Activated CD4-positive, alpha-beta T cell treated with anti-CD3 and anti-CD28 coated beads, Interleukin-2, amount 10 ng/mL, durations not matched to agents 7 days and 5 days (primary cell): ENCODE data around the gene ATP2C1. TPM values are rescaled to one million over a fixed set of nuclear protein-coding genes. Genes with fewer than 3 reads are reported as not detected.

Experiments
- CTCF ChIA-PET: fragments of 350-600 bp; sonication (Branson Sonifier 250); formaldehyde crosslinking; loops from one replicate; lab custom pipeline; 2021; ENCODE audit warnings: antibody characterized with exemption; lab: Charles Lee
- POLR2A ChIA-PET: fragments of 350-600 bp; sonication (Branson Sonifier 250); formaldehyde crosslinking; loops from one replicate; lab custom pipeline; 2021; ENCODE audit warnings: antibody characterized with exemption; lab: Charles Lee
- DNase-seq: peaks from one replicate; pipeline ENCODE4 v3.0.0-alpha.2; 2020
- H3K27ac Mint-ChIP-seq: one replicate; pipeline ENCODE4 v1.8.0; 2021; ENCODE audit warnings: mild to moderate bottlenecking, moderate library complexity, mixed read lengths
- H3K27me3 Mint-ChIP-seq: one replicate; pipeline ENCODE4 v1.8.0; 2021; ENCODE audit warnings: mixed read lengths
- H3K36me3 Mint-ChIP-seq: one replicate; pipeline ENCODE4 v1.8.0; 2021; ENCODE audit warnings: low read depth, mixed read lengths
- H3K4me1 Mint-ChIP-seq: one replicate; pipeline ENCODE4 v1.8.0; 2021; ENCODE audit warnings: mixed read lengths
- H3K4me3 Mint-ChIP-seq: one replicate; pipeline ENCODE4 v1.8.0; 2021; ENCODE audit warnings: mild to moderate bottlenecking, moderate library complexity, mixed read lengths
- H3K9me3 Mint-ChIP-seq: one replicate; pipeline ENCODE4 v1.8.0; 2021; ENCODE audit warnings: mixed read lengths
- total RNA-seq, 2 experiments: library from RNA; stranded (reverse); gene quantifications; one replicate each; pipeline ENCODE4 v1.2.3, GENCODE V29; 2021

The ATP2C1 gene
- total RNA-seq, 2 experiments from 2014 or later, result 58.4 to 58.5 TPM

DNA sequence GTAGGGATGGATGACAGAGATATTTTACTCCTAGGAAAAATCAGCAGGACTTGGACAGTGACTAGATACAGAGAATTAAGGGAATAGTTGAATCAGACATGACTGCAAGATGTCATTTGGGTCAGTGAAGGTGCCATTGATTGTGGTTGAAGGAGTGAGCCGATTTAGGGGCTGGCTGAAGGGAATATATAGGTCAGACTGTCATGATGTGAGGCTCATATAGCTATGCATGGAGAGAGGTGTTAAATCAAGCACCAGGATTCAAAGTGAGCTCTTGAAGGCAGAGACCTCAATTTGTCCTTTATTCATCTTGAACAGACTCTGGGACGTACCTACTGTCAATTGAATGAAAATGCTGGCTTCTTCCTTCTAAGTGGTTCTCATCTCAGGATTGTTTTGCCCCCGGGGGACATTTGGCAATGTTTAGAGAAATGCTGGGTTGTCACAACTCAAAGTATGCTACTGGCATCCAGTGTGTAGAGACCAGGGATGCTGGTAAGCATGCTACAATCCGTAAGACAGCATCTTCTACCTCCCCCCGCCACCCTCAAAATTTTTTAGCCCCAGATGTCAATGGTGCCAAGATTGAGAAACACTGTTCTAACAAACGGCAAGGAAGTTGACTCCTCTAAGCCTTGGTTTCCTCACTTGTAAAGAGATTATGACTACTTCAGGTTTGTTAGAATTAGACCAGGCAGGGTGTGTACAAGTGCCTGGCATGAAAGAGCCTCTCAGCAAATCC lies 7.8 kb downstream of the ATP2C1 start:
- no peak for DNase-seq
- H3K36me3 Mint-ChIP-seq, result peaks cover 10% of the 10 kb centered on the region
- H3K27me3 Mint-ChIP-seq, result no peaks in the 10 kb centered on the region
- H3K9me3 Mint-ChIP-seq, result no peaks in the 10 kb centered on the region
- peaks cover 52% of the 10 kb centered on the region for H3K4me1 Mint-ChIP-seq
- POLR2A ChIA-PET, result no interaction called here
- CTCF ChIA-PET, result no interaction called here
- no peak overlapping the region for H3K27ac Mint-ChIP-seq
- no peak overlapping the region for H3K4me3 Mint-ChIP-seq

DNA sequence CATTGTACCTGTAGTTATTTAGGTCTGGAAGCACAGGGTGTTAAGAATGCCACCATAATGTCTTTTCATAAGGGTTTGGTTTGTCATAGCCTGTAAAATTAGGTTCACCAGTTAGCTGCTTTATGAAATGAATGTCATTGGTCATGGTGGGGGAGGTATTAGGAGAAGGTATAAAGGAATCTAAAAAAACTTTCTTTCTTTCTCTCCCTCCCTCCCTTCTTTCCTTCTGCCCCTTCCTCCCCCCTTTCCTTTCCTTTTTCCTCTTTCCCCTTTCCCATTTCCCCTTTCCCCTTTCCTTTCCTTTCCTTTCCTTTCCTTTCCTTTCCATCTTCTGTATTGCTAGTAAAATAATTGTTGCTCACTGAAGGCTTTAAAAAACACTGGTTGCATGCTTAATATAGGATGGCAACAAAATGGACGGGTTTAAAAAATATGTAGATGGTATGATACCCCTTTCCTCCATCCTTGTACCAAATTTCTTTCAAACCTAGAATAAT lies 9.6 kb downstream of the ATP2C1 start:
- Mint-ChIP-seq H3K9me3 (no peaks in the 10 kb centered on the region), H3K27me3 (no peaks in the 10 kb centered on the region), H3K4me1 (peaks cover 60% of the 10 kb centered on the region), H3K4me3 (no peak overlapping the region), H3K27ac (no peak overlapping the region), H3K36me3 (peaks cover 10% of the 10 kb centered on the region)
- ChIA-PET CTCF (interaction anchor here (0.6 kb wide), 1 partner anchor 897 kb away, joined by 4 read pairs; no protein-coding TSS in a partner anchor), POLR2A (no interaction called here)
- DNase-seq, result no peak

- H3K27me3 Mint-ChIP-seq, result no peaks in the 10 kb centered on the region
- H3K27ac Mint-ChIP-seq, result no peak overlapping the region
- no peaks in the 10 kb centered on the region for H3K9me3 Mint-ChIP-seq
- H3K36me3 Mint-ChIP-seq, result peaks cover 12% of the 10 kb centered on the region
- H3K4me1 Mint-ChIP-seq, result peaks cover 65% of the 10 kb centered on the region
- DNase-seq, result no peak
- no peak overlapping the region for H3K4me3 Mint-ChIP-seq
- POLR2A ChIA-PET, result no interaction called here
- CTCF ChIA-PET, result no interaction called here
Observed at GRCh38 chr3:130904491-130904890, 10.6 kb downstream of the ATP2C1 start.

- CTCF ChIA-PET, result no interaction called here
- POLR2A ChIA-PET, result no interaction called here
- H3K27me3 Mint-ChIP-seq, result no peaks in the 10 kb centered on the region
- H3K4me1 Mint-ChIP-seq, result peaks cover 65% of the 10 kb centered on the region
- H3K4me3 Mint-ChIP-seq, result no peak overlapping the region
- peak overlapping the region; percentile 54 for H3K27ac Mint-ChIP-seq
- no peak for DNase-seq
- H3K9me3 Mint-ChIP-seq, result no peaks in the 10 kb centered on the region
- peaks cover 15% of the 10 kb centered on the region for H3K36me3 Mint-ChIP-seq
Observed at GRCh38 chr3:130905551-130905950, 11.7 kb downstream of the ATP2C1 start.

DNA sequence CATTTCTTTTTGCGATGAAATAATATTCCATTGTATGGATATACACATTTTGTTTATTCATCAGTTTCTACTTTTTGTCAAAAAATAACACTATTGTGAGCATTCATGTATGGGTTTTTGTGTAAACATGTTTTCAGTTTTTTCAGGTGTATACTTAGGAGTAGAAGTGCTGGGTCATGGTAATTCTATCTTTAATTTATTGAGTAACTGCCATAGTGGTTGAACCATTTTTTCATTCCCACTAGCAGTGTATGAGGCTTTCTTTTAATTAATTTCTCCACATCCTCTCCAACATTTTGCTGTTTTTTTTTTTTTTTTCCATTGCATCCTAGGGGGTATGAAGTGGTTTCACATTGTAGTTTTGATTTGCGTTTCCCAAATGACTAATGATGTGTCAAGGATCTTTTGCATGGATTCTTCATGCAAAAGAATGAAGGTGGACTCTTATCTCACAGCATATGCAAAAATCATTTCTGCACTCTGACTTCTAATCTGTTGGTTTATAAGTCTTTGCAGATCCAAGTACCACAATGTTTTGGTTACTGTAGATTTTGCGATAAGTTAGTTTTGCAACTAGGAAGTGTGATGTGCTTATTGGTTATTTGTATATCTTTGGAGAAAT lies 12.6 kb downstream of the ATP2C1 start:
- no peak overlapping the region for H3K4me3 Mint-ChIP-seq
- H3K4me1 Mint-ChIP-seq, result peaks cover 58% of the 10 kb centered on the region
- H3K9me3 Mint-ChIP-seq, result peaks cover 2% of the 10 kb centered on the region
- H3K27ac Mint-ChIP-seq, result peak overlapping the region; percentile 88
- POLR2A ChIA-PET, result no interaction called here
- CTCF ChIA-PET, result no interaction called here
- H3K27me3 Mint-ChIP-seq, result no peaks in the 10 kb centered on the region
- H3K36me3 Mint-ChIP-seq, result peaks cover 18% of the 10 kb centered on the region
- no peak for DNase-seq

DNA sequence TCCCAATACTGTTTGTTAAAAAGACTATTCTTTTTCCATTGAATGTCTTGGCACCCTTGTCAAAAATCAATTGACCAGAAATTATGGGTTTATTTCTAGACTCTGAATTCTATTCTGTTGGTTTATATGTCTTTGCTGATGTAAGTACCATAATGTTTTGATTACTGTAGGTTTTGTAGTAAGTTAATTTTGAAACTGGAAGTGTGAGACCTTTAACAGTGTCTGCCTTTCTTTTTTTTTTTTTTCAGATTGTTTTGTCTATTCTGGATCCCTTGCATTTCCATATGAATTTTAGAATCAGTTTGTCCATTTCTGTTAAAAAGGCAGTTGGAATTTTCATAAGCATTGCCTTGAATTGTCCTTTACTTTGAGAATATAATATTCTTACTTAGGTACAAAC lies 13.6 kb downstream of the ATP2C1 start:
- peaks cover 54% of the 10 kb centered on the region for H3K4me1 Mint-ChIP-seq
- POLR2A ChIA-PET, result interaction anchor here (0.6 kb wide), 1 partner anchor 26 kb away, joined by 7 read pairs; no protein-coding TSS in a partner anchor

DNA sequence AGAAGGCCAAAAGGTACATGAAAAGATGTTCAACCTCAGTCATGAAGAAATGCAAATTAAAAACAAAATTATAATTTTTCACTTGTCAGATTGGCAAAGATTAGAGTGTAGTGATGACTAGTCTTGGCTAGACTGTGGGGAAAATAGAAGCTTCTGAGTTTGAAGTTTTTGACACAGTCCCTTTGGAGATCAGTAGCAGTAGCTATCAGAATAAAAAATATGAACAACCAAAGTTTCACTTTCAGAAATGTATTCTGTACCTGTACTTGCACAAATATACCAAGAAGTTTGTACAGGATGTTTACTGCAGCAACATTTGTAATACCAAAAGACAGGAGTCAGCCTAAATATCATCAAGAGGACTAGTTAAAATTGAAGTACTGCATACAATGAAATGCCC lies 14.1 kb downstream of the ATP2C1 start:
- peak overlapping the region; percentile 43 for H3K4me3 Mint-ChIP-seq
- peaks cover 50% of the 10 kb centered on the region for H3K4me1 Mint-ChIP-seq
- DNase-seq, result no peak
- POLR2A ChIA-PET, result interaction anchor here (0.6 kb wide), 1 partner anchor 26 kb away, joined by 7 read pairs; no protein-coding TSS in a partner anchor
- no peaks in the 10 kb centered on the region for H3K27me3 Mint-ChIP-seq
- peaks cover 2% of the 10 kb centered on the region for H3K9me3 Mint-ChIP-seq
- CTCF ChIA-PET, result interaction anchor here (0.8 kb wide), 1 partner anchor 15 kb away, joined by 3 read pairs; no protein-coding TSS in a partner anchor
- peaks cover 19% of the 10 kb centered on the region for H3K36me3 Mint-ChIP-seq
- peak overlapping the region; percentile 88 for H3K27ac Mint-ChIP-seq

More for the DNA sequence above, 13.6 kb downstream of the ATP2C1 start:
- H3K27me3 Mint-ChIP-seq, result no peaks in the 10 kb centered on the region
- DNase-seq, result no peak
- H3K27ac Mint-ChIP-seq, result peak overlapping the region; percentile 88
- H3K9me3 Mint-ChIP-seq, result peaks cover 2% of the 10 kb centered on the region
- CTCF ChIA-PET, result interaction anchor here (0.8 kb wide), 1 partner anchor 14 kb away, joined by 3 read pairs; no protein-coding TSS in a partner anchor
- peaks cover 19% of the 10 kb centered on the region for H3K36me3 Mint-ChIP-seq
- H3K4me3 Mint-ChIP-seq, result peak overlapping the region; percentile 43

DNA sequence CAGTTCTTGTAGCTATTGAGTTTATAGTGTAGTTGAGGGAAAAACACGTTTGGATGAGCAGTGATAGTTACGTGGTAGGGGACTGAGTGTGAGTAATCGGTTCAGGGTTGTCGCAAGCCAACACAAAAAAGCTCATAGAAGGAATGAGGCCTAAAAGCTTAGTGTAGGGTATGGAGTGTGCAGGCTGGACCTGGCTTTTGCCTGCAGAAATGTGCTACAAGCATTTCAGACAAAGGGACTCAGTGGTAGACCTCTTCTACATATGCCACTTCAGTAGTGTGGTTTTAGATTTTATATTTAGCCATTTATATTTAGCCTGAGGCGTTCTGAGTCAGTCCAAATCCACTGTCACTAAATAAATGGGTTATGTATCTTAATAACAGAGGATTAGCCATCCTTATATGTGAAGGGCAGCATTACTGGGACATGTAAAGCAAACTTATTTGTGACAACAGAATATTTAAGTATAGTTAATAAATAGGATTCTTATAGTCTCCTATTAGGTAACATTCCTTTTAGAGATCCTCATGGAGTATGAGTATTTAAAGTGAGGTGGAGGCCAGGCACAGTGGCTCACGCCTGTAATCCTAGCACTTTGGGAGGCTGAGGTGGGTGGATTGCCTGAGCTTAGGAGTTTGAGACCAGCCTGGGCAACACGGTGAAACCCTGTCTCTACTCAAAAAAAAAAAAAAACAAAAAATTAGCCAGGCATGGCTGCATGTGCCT lies 21.8 kb downstream of the ATP2C1 start:
- Mint-ChIP-seq H3K27me3 (no peaks in the 10 kb centered on the region), H3K36me3 (peaks cover 32% of the 10 kb centered on the region), H3K9me3 (peaks cover 7% of the 10 kb centered on the region), H3K4me3 (no peak overlapping the region), H3K4me1 (peaks cover 9% of the 10 kb centered on the region), H3K27ac (no peak overlapping the region)
- no peak for DNase-seq
- ChIA-PET CTCF (no interaction called here), POLR2A (no interaction called here)

- H3K27ac Mint-ChIP-seq, result no peak overlapping the region
- no peaks in the 10 kb centered on the region for H3K27me3 Mint-ChIP-seq
- H3K4me1 Mint-ChIP-seq, result peaks cover 10% of the 10 kb centered on the region
- H3K9me3 Mint-ChIP-seq, result peaks cover 5% of the 10 kb centered on the region
- CTCF ChIA-PET, result interaction anchor here (1.3 kb wide), 2 partner anchors 22 to 110 kb away, joined by 3 to 4 read pairs; partner anchors contain the start of genes ASTE1 and NEK11
- peaks cover 28% of the 10 kb centered on the region for H3K36me3 Mint-ChIP-seq
- no peak for DNase-seq
- H3K4me3 Mint-ChIP-seq, result no peak overlapping the region
- POLR2A ChIA-PET, result no interaction called here
Observed at GRCh38 chr3:130916507-130917167, 22.8 kb downstream of the ATP2C1 start.

GRCh38 chr3:130918328-130918727 lies 24.4 kb downstream of the ATP2C1 start:
- H3K36me3 Mint-ChIP-seq, result peaks cover 32% of the 10 kb centered on the region
- H3K27me3 Mint-ChIP-seq, result no peaks in the 10 kb centered on the region
- H3K4me3 Mint-ChIP-seq, result no peak overlapping the region
- H3K27ac Mint-ChIP-seq, result no peak overlapping the region
- ChIA-PET POLR2A (no interaction called here), CTCF (no interaction called here)
- DNase-seq, result no peak
- peaks cover 7% of the 10 kb centered on the region for H3K9me3 Mint-ChIP-seq
- H3K4me1 Mint-ChIP-seq, result peaks cover 19% of the 10 kb centered on the region

GRCh38 chr3:130925628-130926027 lies 31.7 kb downstream of the ATP2C1 start:
- peaks cover 28% of the 10 kb centered on the region for H3K4me1 Mint-ChIP-seq
- H3K9me3 Mint-ChIP-seq, result peaks cover 8% of the 10 kb centered on the region
- DNase-seq, result no peak
- H3K27ac Mint-ChIP-seq, result no peak overlapping the region
- peaks cover 28% of the 10 kb centered on the region for H3K36me3 Mint-ChIP-seq
- H3K27me3 Mint-ChIP-seq, result no peaks in the 10 kb centered on the region
- CTCF ChIA-PET, result interaction anchor here (0.5 to 1.4 kb wide), 2 partner anchors 38 to 238 kb away, joined by 3 read pairs; no protein-coding TSS in a partner anchor
- POLR2A ChIA-PET, result no interaction called here
- H3K4me3 Mint-ChIP-seq, result no peak overlapping the region

DNA sequence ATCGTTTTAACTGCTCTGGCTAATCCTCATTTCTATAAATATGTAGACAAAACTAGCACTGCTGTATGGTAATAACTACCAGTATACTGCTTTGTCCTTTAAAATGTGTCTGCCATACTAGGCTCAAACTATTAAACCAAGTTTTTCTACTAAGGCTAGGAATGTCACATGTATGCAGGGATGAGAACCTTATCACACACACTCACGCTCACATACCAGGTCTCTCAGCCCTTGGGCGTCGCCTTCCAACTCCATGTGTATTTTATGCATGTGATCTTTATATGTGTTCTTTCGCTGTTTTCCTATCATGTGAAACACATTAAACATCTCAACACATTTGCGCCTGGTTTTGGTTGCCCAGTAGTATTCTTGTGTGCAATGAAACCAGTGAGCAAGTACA lies 32.6 kb downstream of the ATP2C1 start:
- H3K4me3 Mint-ChIP-seq, result no peak overlapping the region
- ChIA-PET POLR2A (no interaction called here), CTCF (no interaction called here)
- DNase-seq, result no peak
- H3K9me3 Mint-ChIP-seq, result peaks cover 8% of the 10 kb centered on the region
- H3K27me3 Mint-ChIP-seq, result no peaks in the 10 kb centered on the region
- peaks cover 26% of the 10 kb centered on the region for H3K4me1 Mint-ChIP-seq
- peaks cover 35% of the 10 kb centered on the region for H3K36me3 Mint-ChIP-seq
- H3K27ac Mint-ChIP-seq, result no peak overlapping the region
